Fibroblast of villous mesenchyme (primary cell): ENCODE results near the gene BTBD16. TPM values are rescaled to one million over a fixed set of nuclear protein-coding genes. Genes with fewer than 3 reads are reported as not detected.

Experiments used
- DNase-seq: peaks from one replicate; pipeline ENCODE4 v3.0.0-alpha.2; 2010; ENCODE audit warnings: low read depth
- H3K4me3 ChIP-seq: 2 replicates; pipeline ENCODE4 v1.5.1; 2011; ENCODE audit warnings: low read depth, mild to moderate bottlenecking, low read length
- total RNA-seq: library from RNA; depleted of rRNA; stranded (reverse); fragments of >200 nt; gene quantifications from 2 replicates; pipeline ENCODE4 v1.2.3, GENCODE V29; 2012
- TF ChIP-seq, protein P1 (sequence below): IDR thresholded peaks from 2 replicates; pipeline ENCODE4 v1.5.1; 2012; ENCODE audit warnings: low read depth, mild to moderate bottlenecking, low read length; ENCODE audit not compliant: insufficient read depth

Gene BTBD16
- total RNA-seq, 1 donor = not detected

GRCh38 chr10:122348935-122349361, 77.9 kb downstream of the BTBD16 start:
- H3K4me3 ChIP-seq = no peak overlapping the region
- TF ChIP-seq, protein P1, sequence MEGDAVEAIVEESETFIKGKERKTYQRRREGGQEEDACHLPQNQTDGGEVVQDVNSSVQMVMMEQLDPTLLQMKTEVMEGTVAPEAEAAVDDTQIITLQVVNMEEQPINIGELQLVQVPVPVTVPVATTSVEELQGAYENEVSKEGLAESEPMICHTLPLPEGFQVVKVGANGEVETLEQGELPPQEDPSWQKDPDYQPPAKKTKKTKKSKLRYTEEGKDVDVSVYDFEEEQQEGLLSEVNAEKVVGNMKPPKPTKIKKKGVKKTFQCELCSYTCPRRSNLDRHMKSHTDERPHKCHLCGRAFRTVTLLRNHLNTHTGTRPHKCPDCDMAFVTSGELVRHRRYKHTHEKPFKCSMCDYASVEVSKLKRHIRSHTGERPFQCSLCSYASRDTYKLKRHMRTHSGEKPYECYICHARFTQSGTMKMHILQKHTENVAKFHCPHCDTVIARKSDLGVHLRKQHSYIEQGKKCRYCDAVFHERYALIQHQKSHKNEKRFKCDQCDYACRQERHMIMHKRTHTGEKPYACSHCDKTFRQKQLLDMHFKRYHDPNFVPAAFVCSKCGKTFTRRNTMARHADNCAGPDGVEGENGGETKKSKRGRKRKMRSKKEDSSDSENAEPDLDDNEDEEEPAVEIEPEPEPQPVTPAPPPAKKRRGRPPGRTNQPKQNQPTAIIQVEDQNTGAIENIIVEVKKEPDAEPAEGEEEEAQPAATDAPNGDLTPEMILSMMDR = no peak
- no peak for DNase-seq

GRCh38 chr10:122349758-122350369, 78.8 kb downstream of the BTBD16 start:
- no peak overlapping the region for H3K4me3 ChIP-seq
- DNase-seq = no peak
- TF ChIP-seq, protein P1 = no peak

GRCh38 chr10:122350893-122351292, 79.8 kb downstream of the BTBD16 start:
- DNase-seq = no peak
- TF ChIP-seq, protein P1 = no peak
- no peak overlapping the region for H3K4me3 ChIP-seq

- TF ChIP-seq, protein P1 = no peak
- H3K4me3 ChIP-seq = no peak overlapping the region
- DNase-seq = no peak
Observed at GRCh38 chr10:122352817-122353525, 81.9 kb downstream of the BTBD16 start.

GRCh38 chr10:122354383-122354782, 83.3 kb downstream of the BTBD16 start:
- no peak for DNase-seq
- TF ChIP-seq, protein P1 = no peak
- H3K4me3 ChIP-seq = no peak overlapping the region

GRCh38 chr10:122357685-122358084, 86.6 kb downstream of the BTBD16 start:
- no peak for DNase-seq
- no peak overlapping the region for H3K4me3 ChIP-seq
- TF ChIP-seq, protein P1 = no peak
